Measurements from ENCODE around the gene ELP4. TPM values are rescaled to one million over a fixed set of nuclear protein-coding genes. Genes with fewer than 3 reads are reported as not detected.

The ELP4 gene
- total RNA-seq, 1 experiment from 2014 or later: 15.2 TPM

GRCh38 chr11:31780078-31780477 is 270.5 kb downstream of the ELP4 start:
- DNase-seq: no peak
- Histone ChIP-seq H3T11ph (ENCODE audit: low read length) (no peak overlapping the region), H3K9me3 (ENCODE audit: control insufficient read depth, low read depth, low read length) (no peaks in the 10 kb centered on the region), H3K27ac (ENCODE audit: insufficient read length, low read depth, low read length) (no peak overlapping the region), H3K4me1 (ENCODE audit: insufficient read depth, low read length) (no peaks in the 10 kb centered on the region), H3K4me2 (ENCODE audit: insufficient read depth, insufficient read length, low read length) (no peak overlapping the region), H2AK5ac (ENCODE audit: insufficient read length, low read length) (no peak overlapping the region), H3K56ac (ENCODE audit: insufficient read length, low read depth, low read length) (no peak overlapping the region), H3K79me2 (ENCODE audit: insufficient read depth, low read length) (no peaks in the 10 kb centered on the region), H3K9ac (ENCODE audit: extremely low read depth, insufficient read length, low read length) (no peak overlapping the region), H2AFZ (ENCODE audit: low read length) (no peak overlapping the region), H2BK120ac (ENCODE audit: low read depth, low read length, poor library complexity, severe bottlenecking) (no peak overlapping the region), H3K27me3 (ENCODE audit: insufficient read depth, low read length) (no peaks in the 10 kb centered on the region), H3K18ac (ENCODE audit: insufficient read length, low read depth, low read length) (no peak overlapping the region), H3K23me2 (ENCODE audit: insufficient read length, low read depth, low read length, poor library complexity, severe bottlenecking) (no peaks in the 10 kb centered on the region), H4K91ac (ENCODE audit: insufficient read length, low read depth, low read length) (no peak overlapping the region), H2BK20ac (ENCODE audit: low read depth, low read length, poor library complexity, severe bottlenecking) (no peak overlapping the region), H4K5ac (ENCODE audit: insufficient read length, low read depth, low read length) (no peak overlapping the region), H2BK5ac (ENCODE audit: insufficient read length, low read length) (no peak overlapping the region), H4K8ac (replicated peaks; ENCODE audit: insufficient read length, low read depth, low read length) (no peak overlapping the region), H3K79me1 (ENCODE audit: insufficient read depth, low read depth, low read length, poor library complexity, severe bottlenecking) (no peaks in the 10 kb centered on the region), H4K20me1 (ENCODE audit: control insufficient read depth, insufficient read depth, insufficient read length) (no peaks in the 10 kb centered on the region), H2BK12ac (ENCODE audit: insufficient read length, low read depth, low read length) (no peak overlapping the region), H3K23ac (ENCODE audit: insufficient read length, low read depth, low read length) (no peak overlapping the region), H3K4ac (ENCODE audit: low read depth, low read length) (no peak overlapping the region), H3K14ac (ENCODE audit: insufficient read depth, low read length) (no peak overlapping the region), H2BK15ac (ENCODE audit: low read depth, low read length) (no peak overlapping the region)
- Mint-ChIP-seq H3K9me3 (peaks cover 4% of the 10 kb centered on the region in 2 experiments; a peak in 2 of 5 replicates), H3K36me3 (ENCODE audit: insufficient read depth in 1 of 3, low read depth in 3 of 3) (peaks cover 2 to 5% (median 2%) of the 10 kb centered on the region in 3 experiments; a peak in 3 of 7 replicates), H3K4me3 (no peak overlapping the region), H3K4me1 (peaks cover 7 to 17% of the 10 kb centered on the region in 2 experiments), H3K27me3 (ENCODE audit: low read depth) (no peaks in the 10 kb centered on the region), H3K27ac (peak overlapping the region in 1 of 3 experiments; percentile 36; a peak in 1 of 7 replicates)
- no CpG with 5 or more reads among the region's 4 CpGs for WGBS (ENCODE audit: extremely low coverage, insufficient read length, low lambda C conversion rate)
- no peak for TF ChIP-seq CTCF (conservative IDR thresholded peaks at IDR 0.05)

Data from H9 (cell line).